Kidney (tissue), 14 donors: ENCODE measurements around the gene GOLGA5. TPM values are rescaled to one million over a fixed set of nuclear protein-coding genes. Genes with fewer than 3 reads are reported as not detected.

ENCODE experiments used
- DNase-seq, 5 donors: peaks; one replicate each; pipeline ENCODE4 v3.0.0-alpha.2; 2013 to 2020
- FAIRE-seq: peaks from 2 replicates; lab custom pipeline; 2012; peaks lifted over from hg19 to GRCh38; lab: Jason Lieb, UNC
- H3K27ac ChIP-seq, 2 donors: one replicate each; pipeline ENCODE4 v1.7.0; 2013; ENCODE audit warnings: low read depth in 2 of 2, low read length in 2 of 2, inconsistent platforms in 1 of 2
- H3K27me3 ChIP-seq: one replicate; pipeline ENCODE4 v1.7.1; 2013; ENCODE audit warnings: low read length, inconsistent platforms; ENCODE audit not compliant: control insufficient read depth, insufficient read depth
- H3K36me3 ChIP-seq, 3 donors: one replicate each; pipeline versions ENCODE4 v1.7.0 to v1.7.1; 2013; ENCODE audit warnings: low read length in 3 of 3, control low read depth in 1 of 3, inconsistent platforms in 1 of 3; ENCODE audit not compliant: insufficient read depth in 3 of 3, control insufficient read depth in 2 of 3
- H3K4me1 ChIP-seq, 3 donors: one replicate each; pipeline versions ENCODE4 v1.7.0 to v1.7.1; 2013; ENCODE audit warnings: low read length in 3 of 3, inconsistent platforms in 1 of 3, low read depth in 1 of 3; ENCODE audit not compliant: control insufficient read depth in 2 of 3, insufficient read depth in 2 of 3
- H3K4me3 ChIP-seq, 3 donors: one replicate each; pipeline versions ENCODE4 v1.7.0 to v1.8.1; 2013; ENCODE audit warnings: low read length in 3 of 3, control low read depth in 1 of 3, inconsistent platforms in 1 of 3
- H3K9ac ChIP-seq, 3 donors: one replicate each; pipeline versions ENCODE4 v1.7.0 to v1.7.1; 2013; ENCODE audit warnings: low read length in 3 of 3, control low read depth in 1 of 3, inconsistent platforms in 1 of 3
- H3K9me3 ChIP-seq, 3 donors: one replicate each; pipeline versions ENCODE4 v1.7.0 to v1.7.1; 2013; ENCODE audit warnings: low read length in 3 of 3, control low read depth in 1 of 3, inconsistent platforms in 1 of 3; ENCODE audit not compliant: control insufficient read depth in 2 of 3, insufficient read depth in 1 of 3
- CTCF ChIP-seq: IDR thresholded peaks from 3 replicates; pipeline ENCODE4 v1.5.1; 2012; ENCODE audit warnings: mild to moderate bottlenecking, moderate library complexity, borderline replicate concordance; ENCODE audit not compliant: insufficient read depth; ENCODE audit errors: extremely low read depth
- intact Hi-C: fragments of 100-400 bp; cut with DNase I; formaldehyde crosslinking; loops from one replicate; pipeline ENCODE4 v1.11.1; 2022
- polyA plus RNA-seq: library from polyadenylated mRNA; stranded (reverse); fragments of 350-450 nt; fragmentation: Illumina TruSeq; extraction: RNeasy Lipid Tissue Mini Kit (QIAGEN cat#74804); gene quantifications from one replicate; pipeline ENCODE4 v1.2.3, GENCODE V29; 2014; ENCODE audit warnings: low read depth, low replicate concordance; ENCODE audit not compliant: insufficient read depth
- total RNA-seq: library from RNA; stranded (reverse); fragmentation: NEBNext Ultra II Directional; extraction: Animal tissue kit (Norgen Biotek cat#: 25700); gene quantifications from one replicate; pipeline ENCODE4 v1.2.1, GENCODE V29; 2021
- donor health status: control.
- donor health status: control.
- donor health status: control.
- donor health status: control.
- donor health status: control.
- donor health status: DM: yes; HTN: yes; CAD: no.
- donor health status: Normal renal cell carcinoma (clear cell type).

Gene GOLGA5
- total and polyA plus RNA-seq, 2 donors from 2014 or later, result 27.7 to 33.7 TPM

- intact Hi-C loops, result no loop called here
- DNase-seq (no peak), FAIRE-seq (no peak)
Observed at GRCh38 chr14:92883066-92883465, 89.0 kb downstream of the GOLGA5 start.

GRCh38 chr14:92884410-92884809, 90.3 kb downstream of the GOLGA5 start:
- DNase-seq (no peak), FAIRE-seq (no peak)
- H3K4me3 ChIP-seq, result no peak overlapping the region
- H3K36me3 ChIP-seq, result no peaks in the 10 kb centered on the region
- intact Hi-C loops, result no loop called here
- H3K9ac ChIP-seq, result no peak overlapping the region
- no peak overlapping the region for H3K27ac ChIP-seq
- peaks cover 4% of the 10 kb centered on the region for H3K27me3 ChIP-seq
- TF ChIP-seq CTCF, result no peak
- no peaks in the 10 kb centered on the region for H3K9me3 ChIP-seq
- no peaks in the 10 kb centered on the region for H3K4me1 ChIP-seq

More at GRCh38 chr14:92883066-92883465, 89.0 kb downstream of the GOLGA5 start:
- Histone ChIP-seq H3K4me1 (no peaks in the 10 kb centered on the region), H3K4me3 (no peak overlapping the region), H3K36me3 (no peaks in the 10 kb centered on the region), H3K27me3 (peaks cover 4% of the 10 kb centered on the region), H3K27ac (no peak overlapping the region), H3K9ac (no peak overlapping the region), H3K9me3 (no peaks in the 10 kb centered on the region)
- TF ChIP-seq CTCF, result no peak

GRCh38 chr14:92885279-92886061, 91.4 kb downstream of the GOLGA5 start:
- no peaks in the 10 kb centered on the region for H3K27me3 ChIP-seq
- no peaks in the 10 kb centered on the region for H3K4me1 ChIP-seq
- no peak for TF ChIP-seq CTCF
- no peak for DNase-seq
- H3K27ac ChIP-seq, result no peak overlapping the region
- H3K9me3 ChIP-seq, result no peaks in the 10 kb centered on the region
- H3K4me3 ChIP-seq, result no peak overlapping the region
- intact Hi-C loops, result no loop called here
- H3K36me3 ChIP-seq, result no peaks in the 10 kb centered on the region
- no peak for FAIRE-seq
- no peak overlapping the region for H3K9ac ChIP-seq

GRCh38 chr14:92886337-92886736, 92.2 kb downstream of the GOLGA5 start:
- intact Hi-C loops, result no loop called here
- Histone ChIP-seq H3K36me3 (no peaks in the 10 kb centered on the region), H3K27ac (no peak overlapping the region)

More at GRCh38 chr14:92886337-92886736, 92.2 kb downstream of the GOLGA5 start:
- TF ChIP-seq CTCF, result no peak
- Histone ChIP-seq H3K27me3 (no peaks in the 10 kb centered on the region), H3K4me3 (no peak overlapping the region), H3K4me1 (no peaks in the 10 kb centered on the region), H3K9ac (no peak overlapping the region), H3K9me3 (no peaks in the 10 kb centered on the region)
- FAIRE-seq (no peak), DNase-seq (no peak)
